SK-N-SH (cell line): Measurements from ENCODE around the gene AEBP1. TPM values are rescaled to one million over a fixed set of nuclear protein-coding genes. Genes with fewer than 3 reads are reported as not detected.
A peak's percentile ranks its signal among the peaks of the same experiment; 100 is the strongest.

ENCODE experiments used
- CTCF ChIA-PET: fragments of 300-600, 350-600 bp; formaldehyde crosslinking; extraction: SDS; loops from one replicate; lab custom pipeline; 2021; lab: Yijun Ruan, JAX
- POLR2A ChIA-PET: fragments of 350-600 bp; sonication (Branson Sonifier 250); formaldehyde crosslinking; extraction: SDS; loops from one replicate; lab custom pipeline; 2020; ENCODE audit warnings: antibody characterized with exemption, inconsistent platforms; lab: Yijun Ruan, JAX
- DNase-seq: peaks from one replicate; pipeline ENCODE4 v3.0.0; 2012
- H2AFZ ChIP-seq: fragments of 200-600 bp; sonication (generic); 2 replicates; pipeline ENCODE4 v1.8.1; 2016; ENCODE audit warnings: antibody characterized with exemption, mild to moderate bottlenecking, low read depth
- H3F3A ChIP-seq: fragments of 200-600 bp; sonication (generic); replicated peaks from 2 replicates; pipeline ENCODE3; 2016; ENCODE audit warnings: antibody characterized with exemption, mild to moderate bottlenecking; ENCODE audit not compliant: insufficient read depth
- H3K27ac ChIP-seq, 2 experiments: fragments of 200-500 bp in 1 of 2; fragments of 200-600 bp in 1 of 2; sonication (Bioruptor generic) in 1 of 2; sonication (generic), shearing (Covaris generic) in 1 of 2; 2 replicates each; pipeline versions ENCODE4 v1.5.1 to v1.6.1; 2014 to 2016; ENCODE audit warnings: low read depth in 2 of 2, inconsistent platforms in 1 of 2, low read length in 1 of 2, mild to moderate bottlenecking in 1 of 2, mixed read lengths in 1 of 2
- H3K27me3 ChIP-seq: fragments of 200-600 bp; sonication (generic), shearing (Covaris generic); 2 replicates; pipeline ENCODE4 v1.6.1; 2016; ENCODE audit warnings: mixed run types; ENCODE audit not compliant: insufficient read depth
- H3K36me3 ChIP-seq, 2 experiments: fragments of 200-500 bp in 1 of 2; fragments of 200-600 bp in 1 of 2; sonication (Bioruptor generic) in 1 of 2; sonication (generic) in 1 of 2; replicated peaks in 1 of 2; 2 replicates each; pipeline versions ENCODE3 to v1.5.1; 2014 to 2016; ENCODE audit warnings: low read length in 1 of 2, mild to moderate bottlenecking in 1 of 2; ENCODE audit not compliant: insufficient read depth in 2 of 2, control insufficient read depth in 1 of 2
- H3K4me1 ChIP-seq, 2 experiments: fragments of 200-500 bp in 1 of 2; fragments of 200-600 bp in 1 of 2; sonication (Bioruptor generic) in 1 of 2; sonication (generic), shearing (Covaris generic) in 1 of 2; 2 replicates each; pipeline versions ENCODE4 v1.5.1 to v1.6.1; 2014 to 2016; ENCODE audit warnings: low read depth in 1 of 2, low read length in 1 of 2, mixed run types in 1 of 2; ENCODE audit not compliant: insufficient read depth in 2 of 2, control insufficient read depth in 1 of 2
- H3K4me2 ChIP-seq: fragments of 200-600 bp; sonication (generic), shearing (Covaris generic); 2 replicates; pipeline ENCODE4 v1.6.1; 2017; ENCODE audit warnings: mixed run types
- H3K4me3 ChIP-seq, 2 experiments: fragments of 200-500 bp in 1 of 2; fragments of 200-600 bp in 1 of 2; sonication (Bioruptor generic) in 1 of 2; sonication (generic), shearing (Covaris generic) in 1 of 2; 2 replicates each; pipeline versions ENCODE4 v1.5.1 to v1.8.1; 2014 to 2016; ENCODE audit warnings: low read depth in 2 of 2, inconsistent platforms in 1 of 2, low read length in 1 of 2, mild to moderate bottlenecking in 1 of 2, mixed read lengths in 1 of 2, moderate library complexity in 1 of 2
- H3K79me2 ChIP-seq: fragments of 200-600 bp; sonication (generic); 2 replicates; pipeline ENCODE4 v1.8.1; 2017; ENCODE audit warnings: mild to moderate bottlenecking; ENCODE audit not compliant: insufficient read depth
- H3K9ac ChIP-seq: fragments of 200-600 bp; sonication (generic); 2 replicates; pipeline ENCODE4 v1.6.1; 2017; ENCODE audit warnings: mixed run types
- H3K9me2 ChIP-seq: fragments of 200-600 bp; sonication (generic); 2 replicates; pipeline ENCODE4 v1.6.1; 2017; ENCODE audit warnings: mixed run types
- H3K9me3 ChIP-seq: fragments of 200-600 bp; sonication (generic); 2 replicates; pipeline ENCODE4 v1.6.1; 2017; ENCODE audit warnings: mixed run types, mild to moderate bottlenecking, moderate library complexity
- H4K20me1 ChIP-seq: fragments of 200-600 bp; sonication (generic); 2 replicates; pipeline ENCODE4 v1.6.1; 2017; ENCODE audit warnings: mild to moderate bottlenecking, mixed run types; ENCODE audit not compliant: insufficient read depth
- ELF1 ChIP-seq: IDR thresholded peaks from 2 replicates; pipeline ENCODE4 v1.4.0; 2012
- EZH2phosphoT487 ChIP-seq: fragments of 200-600 bp; sonication (generic); IDR thresholded peaks from 2 replicates; pipeline ENCODE4 v1.6.1; 2017; ENCODE audit warnings: low read depth, mixed run types, mild to moderate bottlenecking, antibody characterized with exemption, moderate library complexity, borderline replicate concordance
- GABPA ChIP-seq: IDR thresholded peaks from 2 replicates; pipeline ENCODE4 v1.4.0; 2012; ENCODE audit warnings: low read depth, mild to moderate bottlenecking
- MXI1 ChIP-seq: IDR thresholded peaks from 2 replicates; pipeline ENCODE4 v1.6.1; 2012; ENCODE audit warnings: mild to moderate bottlenecking, low read depth, low read length, improper control_type of control experiment
- POLR2AphosphoS5 ChIP-seq: IDR thresholded peaks from 2 replicates; pipeline ENCODE4 v1.6.1; 2012; ENCODE audit warnings: low read depth, low read length
- RXRA ChIP-seq: IDR thresholded peaks from 2 replicates; pipeline ENCODE4 v1.4.0; 2012; ENCODE audit warnings: low read depth, mild to moderate bottlenecking, borderline replicate concordance
- SMC3 ChIP-seq: IDR thresholded peaks from 2 replicates; pipeline ENCODE4 v1.6.1; 2012; ENCODE audit warnings: low read depth, low read length, improper control_type of control experiment
- TEAD4 ChIP-seq: IDR thresholded peaks from 2 replicates; pipeline ENCODE4 v1.4.0; 2012; ENCODE audit warnings: mild to moderate bottlenecking, borderline replicate concordance; ENCODE audit not compliant: insufficient read depth
- WGBS: methylation state at CpG from one replicate; pipeline ENCODE4 v1.1.6; 2017; ENCODE audit warnings: low lambda C conversion rate; 5-methylcytosine and 5-hydroxymethylcytosine counted together
- polyA plus RNA-seq, 3 experiments: library from polyadenylated mRNA; depleted of rRNA; stranded (reverse); fragments of >200 nt; gene quantifications; 2 replicates each; pipeline ENCODE4 v1.2.3, GENCODE V29; 2012
- TF ChIP-seq, protein P1 (sequence below): IDR thresholded peaks from 2 replicates; pipeline ENCODE4; 2012
- TF ChIP-seq, protein P2 (sequence below): fragments of 150-350 bp; IDR thresholded peaks from 2 replicates; pipeline ENCODE4 v1.6.1; 2017; ENCODE audit warnings: antibody characterized with exemption, low read length, low read depth, borderline replicate concordance
- TF ChIP-seq, protein P3 (sequence below): fragments of 200-600 bp; sonication (generic); IDR thresholded peaks from 2 replicates; pipeline ENCODE4 v1.6.1; 2017; ENCODE audit warnings: antibody characterized with exemption, mild to moderate bottlenecking, moderate library complexity
- TF ChIP-seq, protein P4 (sequence below): fragments of 150-350 bp; IDR thresholded peaks from 2 replicates; pipeline ENCODE4 v1.6.1; 2016; ENCODE audit warnings: mild to moderate bottlenecking, low read depth, low read length
- TF ChIP-seq, protein P5 (sequence below): IDR thresholded peaks from 2 replicates; pipeline ENCODE4 v1.4.0; 2012; ENCODE audit warnings: low read depth

AEBP1 gene
- polyA plus RNA-seq, 1 of the 3 experiments (the other 2 are of a cell fraction), result 105 TPM

DNA sequence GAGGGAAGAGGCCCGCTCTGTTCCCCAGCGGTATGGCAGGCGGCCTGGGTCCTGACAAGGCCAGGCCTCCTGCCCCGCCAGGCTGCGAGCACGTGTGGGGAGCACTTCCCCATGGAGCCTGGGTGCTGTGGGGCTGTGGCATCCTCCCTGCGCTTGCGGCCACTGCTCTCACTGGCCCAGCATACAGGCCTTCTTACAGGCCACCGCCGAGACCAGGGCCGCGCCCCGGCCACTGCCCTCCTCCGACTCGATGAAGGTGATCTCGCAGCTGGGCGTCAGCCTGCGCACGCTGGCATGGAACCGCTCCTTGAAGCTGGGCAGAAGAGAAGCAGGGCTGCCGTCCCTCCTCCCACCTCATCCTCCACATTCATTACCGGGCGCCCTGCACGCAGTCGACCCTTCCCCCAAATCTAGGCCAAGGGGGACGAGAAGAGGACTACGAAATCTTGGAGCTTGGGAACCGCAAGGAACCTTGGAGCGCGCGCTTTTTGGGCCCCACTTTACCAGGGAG is 40.9 kb downstream of the AEBP1 start:
- TF ChIP-seq TEAD4 (no peak), MXI1 (no peak), SMC3 (no peak), POLR2AphosphoS5 (no peak), RXRA (no peak), GABPA (no peak), ELF1 (no peak), EZH2phosphoT487 (no peak)
- TF ChIP-seq, protein P1, sequence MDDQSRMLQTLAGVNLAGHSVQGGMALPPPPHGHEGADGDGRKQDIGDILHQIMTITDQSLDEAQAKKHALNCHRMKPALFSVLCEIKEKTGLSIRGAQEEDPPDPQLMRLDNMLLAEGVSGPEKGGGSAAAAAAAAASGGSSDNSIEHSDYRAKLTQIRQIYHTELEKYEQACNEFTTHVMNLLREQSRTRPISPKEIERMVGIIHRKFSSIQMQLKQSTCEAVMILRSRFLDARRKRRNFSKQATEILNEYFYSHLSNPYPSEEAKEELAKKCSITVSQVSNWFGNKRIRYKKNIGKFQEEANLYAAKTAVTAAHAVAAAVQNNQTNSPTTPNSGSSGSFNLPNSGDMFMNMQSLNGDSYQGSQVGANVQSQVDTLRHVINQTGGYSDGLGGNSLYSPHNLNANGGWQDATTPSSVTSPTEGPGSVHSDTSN, result no peak
- TF ChIP-seq, protein P2, sequence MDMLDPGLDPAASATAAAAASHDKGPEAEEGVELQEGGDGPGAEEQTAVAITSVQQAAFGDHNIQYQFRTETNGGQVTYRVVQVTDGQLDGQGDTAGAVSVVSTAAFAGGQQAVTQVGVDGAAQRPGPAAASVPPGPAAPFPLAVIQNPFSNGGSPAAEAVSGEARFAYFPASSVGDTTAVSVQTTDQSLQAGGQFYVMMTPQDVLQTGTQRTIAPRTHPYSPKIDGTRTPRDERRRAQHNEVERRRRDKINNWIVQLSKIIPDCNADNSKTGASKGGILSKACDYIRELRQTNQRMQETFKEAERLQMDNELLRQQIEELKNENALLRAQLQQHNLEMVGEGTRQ, result no peak
- TF ChIP-seq, protein P3, sequence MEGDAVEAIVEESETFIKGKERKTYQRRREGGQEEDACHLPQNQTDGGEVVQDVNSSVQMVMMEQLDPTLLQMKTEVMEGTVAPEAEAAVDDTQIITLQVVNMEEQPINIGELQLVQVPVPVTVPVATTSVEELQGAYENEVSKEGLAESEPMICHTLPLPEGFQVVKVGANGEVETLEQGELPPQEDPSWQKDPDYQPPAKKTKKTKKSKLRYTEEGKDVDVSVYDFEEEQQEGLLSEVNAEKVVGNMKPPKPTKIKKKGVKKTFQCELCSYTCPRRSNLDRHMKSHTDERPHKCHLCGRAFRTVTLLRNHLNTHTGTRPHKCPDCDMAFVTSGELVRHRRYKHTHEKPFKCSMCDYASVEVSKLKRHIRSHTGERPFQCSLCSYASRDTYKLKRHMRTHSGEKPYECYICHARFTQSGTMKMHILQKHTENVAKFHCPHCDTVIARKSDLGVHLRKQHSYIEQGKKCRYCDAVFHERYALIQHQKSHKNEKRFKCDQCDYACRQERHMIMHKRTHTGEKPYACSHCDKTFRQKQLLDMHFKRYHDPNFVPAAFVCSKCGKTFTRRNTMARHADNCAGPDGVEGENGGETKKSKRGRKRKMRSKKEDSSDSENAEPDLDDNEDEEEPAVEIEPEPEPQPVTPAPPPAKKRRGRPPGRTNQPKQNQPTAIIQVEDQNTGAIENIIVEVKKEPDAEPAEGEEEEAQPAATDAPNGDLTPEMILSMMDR, result no peak
- TF ChIP-seq, protein P4, sequence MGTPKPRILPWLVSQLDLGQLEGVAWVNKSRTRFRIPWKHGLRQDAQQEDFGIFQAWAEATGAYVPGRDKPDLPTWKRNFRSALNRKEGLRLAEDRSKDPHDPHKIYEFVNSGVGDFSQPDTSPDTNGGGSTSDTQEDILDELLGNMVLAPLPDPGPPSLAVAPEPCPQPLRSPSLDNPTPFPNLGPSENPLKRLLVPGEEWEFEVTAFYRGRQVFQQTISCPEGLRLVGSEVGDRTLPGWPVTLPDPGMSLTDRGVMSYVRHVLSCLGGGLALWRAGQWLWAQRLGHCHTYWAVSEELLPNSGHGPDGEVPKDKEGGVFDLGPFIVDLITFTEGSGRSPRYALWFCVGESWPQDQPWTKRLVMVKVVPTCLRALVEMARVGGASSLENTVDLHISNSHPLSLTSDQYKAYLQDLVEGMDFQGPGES, result no peak
- TF ChIP-seq, protein P5, sequence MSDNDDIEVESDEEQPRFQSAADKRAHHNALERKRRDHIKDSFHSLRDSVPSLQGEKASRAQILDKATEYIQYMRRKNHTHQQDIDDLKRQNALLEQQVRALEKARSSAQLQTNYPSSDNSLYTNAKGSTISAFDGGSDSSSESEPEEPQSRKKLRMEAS, result no peak
- TF ChIP-seq, all 33 proteins: peak for 0
- 95% methylated on average over 29 of the region's 31 CpGs for WGBS
- CTCF ChIA-PET, result interaction anchor here (0.6 to 1.1 kb wide), 3 partner anchors 13 to 52 kb away, joined by 3 read pairs; partner anchors contain the start of gene GCK
- Histone ChIP-seq H3K27ac (no peak overlapping the region), H2AFZ (no peak overlapping the region; the same call in 1 of the 2 replicates), H3K27me3 (no peaks in the 10 kb centered on the region), H3K4me2 (peak overlapping the region; percentile 80), H3K36me3 (no peaks in the 10 kb centered on the region), H3K9me3 (no peaks in the 10 kb centered on the region), H4K20me1 (no peaks in the 10 kb centered on the region), H3F3A (peaks cover 8% of the 10 kb centered on the region), H3K9me2 (no peaks in the 10 kb centered on the region), H3K4me1 (peaks cover 0 to 15% of the 10 kb centered on the region in 2 experiments; a peak in 1 of 4 replicates), H3K4me3 (peak overlapping the region in 1 of 2 experiments; percentile 51; a peak in 1 of 4 replicates), H3K79me2 (no peaks in the 10 kb centered on the region), H3K9ac (no peak overlapping the region)
- peak; percentile 42 for DNase-seq
- POLR2A ChIA-PET, result interaction anchor here (0.6 kb wide), 1 partner anchor 173 kb away, joined by 3 read pairs; no protein-coding TSS in a partner anchor
